GM12878 (cell line): ENCODE results near the gene PRSS2. TPM values are rescaled to one million over a fixed set of nuclear protein-coding genes. Genes with fewer than 3 reads are reported as not detected.

ENCODE experiments used
- ATAC-seq: fragments of 200-7000 bp; cut with Tn5 transposase; 3 replicates; pipeline ENCODE4 v1.9.1; 2020; ENCODE audit warnings: mild to moderate bottlenecking, moderate library complexity
- BruUV-seq: library from RNA; stranded (reverse); fragments of 400-500 nt; replicated peaks from 2 replicates; lab custom pipeline; 2021; lab: Mats Ljungman, UMichigan
- CTCF ChIA-PET: fragments of 300-600 bp; sonication (Branson Sonifier 250); formaldehyde crosslinking; extraction: SDS; loops from one replicate; lab custom pipeline; 2021; ENCODE audit warnings: inconsistent platforms; lab: Yijun Ruan, JAX
- POLR2A ChIA-PET: fragments of 350-600 bp; formaldehyde crosslinking; extraction: SDS; loops from one replicate; lab custom pipeline; 2021; ENCODE audit warnings: inconsistent platforms; lab: Charles Lee
- RAD21 ChIA-PET: fragments of 300-600 bp; sonication (Branson Sonifier 250); formaldehyde crosslinking; loops from one replicate; lab custom pipeline; 2023; ENCODE audit warnings: antibody characterized with exemption; ENCODE audit not compliant: unreplicated experiment; lab: Charles Lee
- SMC1A ChIA-PET: fragments of 300-600 bp; sonication (Branson Sonifier 250); formaldehyde crosslinking; loops from one replicate; lab custom pipeline; 2023; ENCODE audit not compliant: unreplicated experiment, uncharacterized antibody; lab: Charles Lee
- DNase-seq: peaks from one replicate; pipeline ENCODE4 v3.0.0-alpha.2; 2011; ENCODE audit warnings: low read depth, low spot score
- FAIRE-seq: peaks from 3 replicates; lab custom pipeline; 2011; peaks lifted over from hg19 to GRCh38; lab: Jason Lieb, UNC
- H2AFZ ChIP-seq: 2 replicates; pipeline ENCODE4 v1.6.0; 2011; ENCODE audit warnings: low read depth, low read length, control low read depth; ENCODE audit not compliant: control insufficient read depth
- H3K27ac ChIP-seq: 2 replicates; pipeline ENCODE4 v1.5.1; 2011; ENCODE audit warnings: control low read depth; ENCODE audit not compliant: control insufficient read depth, insufficient read depth
- H3K27me3 ChIP-seq, 2 experiments: replicated peaks in 1 of 2; 2 replicates each; pipeline versions ENCODE4 v1.6.0 to v1.6.1; 2011; ENCODE audit warnings: low read length in 1 of 2; ENCODE audit not compliant: control insufficient read depth in 2 of 2, insufficient read depth in 2 of 2
- H3K36me3 ChIP-seq, 2 experiments: 2 replicates each; pipeline ENCODE4 v1.5.1; 2011; ENCODE audit warnings: low read length in 1 of 2; ENCODE audit not compliant: control insufficient read depth in 2 of 2, insufficient read depth in 2 of 2
- H3K4me1 ChIP-seq: 2 replicates; pipeline ENCODE4 v1.6.1; 2011; ENCODE audit warnings: mild to moderate bottlenecking, low read length, moderate library complexity, mixed read lengths; ENCODE audit not compliant: control insufficient read depth, insufficient read depth
- H3K4me2 ChIP-seq: 2 replicates; pipeline ENCODE4 v1.6.0; 2011; ENCODE audit warnings: control low read depth; ENCODE audit not compliant: control insufficient read depth, insufficient read depth
- H3K4me3 ChIP-seq: fragments of 200-600 bp; sonication (generic); 2 replicates; pipeline ENCODE4 v1.5.1; 2016
- H3K79me2 ChIP-seq: 2 replicates; pipeline ENCODE4 v1.6.0; 2011; ENCODE audit warnings: low read length; ENCODE audit not compliant: control insufficient read depth, insufficient read depth
- H3K9ac ChIP-seq: 2 replicates; pipeline ENCODE4 v1.8.0; 2011; ENCODE audit warnings: low read length, control low read depth, mixed read lengths; ENCODE audit not compliant: control insufficient read depth, insufficient read depth
- H3K9me3 ChIP-seq: replicated peaks from 3 replicates; pipeline ENCODE4 v1.5.1; 2011; ENCODE audit warnings: mild to moderate bottlenecking, low read length; ENCODE audit not compliant: control insufficient read depth, insufficient read depth
- H4K20me1 ChIP-seq: 2 replicates; pipeline ENCODE4 v1.6.0; 2011; ENCODE audit not compliant: control insufficient read depth, insufficient read depth
- CREM ChIP-seq: IDR thresholded peaks from 2 replicates; pipeline ENCODE4 v1.6.1; 2014; ENCODE audit warnings: antibody characterized with exemption, low read depth
- EGR1 ChIP-seq, 2 experiments: IDR thresholded peaks; 1 replicate in 1 of 2; 2 replicates in 1 of 2; pipeline ENCODE4 v1.6.1; 2011 to 2012; ENCODE audit warnings: low read depth in 2 of 2, low read length in 2 of 2, borderline replicate concordance in 1 of 2, mild to moderate bottlenecking in 1 of 2, moderate library complexity in 1 of 2
- IKZF2 ChIP-seq, 2 experiments: fragments of 450-650 bp; IDR thresholded peaks; 2 replicates each; pipeline ENCODE4 v1.6.1; 2017; ENCODE audit warnings: mild to moderate bottlenecking in 2 of 2, moderate library complexity in 2 of 2
- MEF2B ChIP-seq: fragments of 450-650 bp; IDR thresholded peaks from 2 replicates; pipeline ENCODE4 v1.6.1; 2018; ENCODE audit warnings: mild to moderate bottlenecking, moderate library complexity; ENCODE audit not compliant: partially characterized antibody, poor library complexity, severe bottlenecking
- MLLT1 ChIP-seq: fragments of 450-650 bp; IDR thresholded peaks from 2 replicates; pipeline ENCODE4 v1.6.1; 2016; ENCODE audit warnings: mild to moderate bottlenecking
- NR2F1 ChIP-seq: fragments of 450-650 bp; conservative IDR thresholded peaks from 2 replicates; pipeline ENCODE4 v1.6.1; 2017; ENCODE audit warnings: mild to moderate bottlenecking
- PML ChIP-seq: IDR thresholded peaks from 2 replicates; pipeline ENCODE4 v1.6.1; 2012; ENCODE audit warnings: low read length, inconsistent platforms
- POLR2A ChIP-seq: IDR thresholded peaks from 2 replicates; pipeline ENCODE4 v1.6.1; 2011; ENCODE audit warnings: low read depth, mild to moderate bottlenecking, low read length
- POLR2AphosphoS5 ChIP-seq: IDR thresholded peaks from 2 replicates; pipeline ENCODE4 v1.6.1; 2011; ENCODE audit warnings: mild to moderate bottlenecking, low read length, inconsistent platforms
- SMAD1 ChIP-seq: fragments of 450-650 bp; IDR thresholded peaks from 2 replicates; pipeline ENCODE4 v1.6.1; 2018; ENCODE audit warnings: mild to moderate bottlenecking, low read depth; ENCODE audit not compliant: partially characterized antibody
- TAF1 ChIP-seq: IDR thresholded peaks from 2 replicates; pipeline ENCODE4 v1.6.1; 2011; ENCODE audit warnings: mild to moderate bottlenecking, low read depth, low read length, borderline replicate concordance
- ZBTB40 ChIP-seq: fragments of 450-650 bp; IDR thresholded peaks from 2 replicates; pipeline ENCODE4 v1.6.1; 2016; ENCODE audit warnings: mild to moderate bottlenecking, moderate library complexity, borderline replicate concordance
- WGBS: methylation state at CpG from one replicate; pipeline ENCODE4 v1.1.6; 2016; ENCODE audit warnings: low lambda C conversion rate; ENCODE audit not compliant: insufficient replicate concordance, insufficient coverage; ENCODE audit errors: missing lambda C conversion rate; 5-methylcytosine and 5-hydroxymethylcytosine counted together
- in situ Hi-C: fragments of 300-500 bp; cut with MboI; formaldehyde crosslinking; loops from 9 replicates; pipeline ENCODE4 v1.14.3; 2018; ENCODE audit warnings: mixed read lengths
- intact Hi-C: fragments of 100-400 bp; cut with micrococcal nuclease; formaldehyde crosslinking; loops from one replicate; pipeline ENCODE4 v1.14.2; 2022; ENCODE audit not compliant: unreplicated experiment
- polyA plus RNA-seq, 11 experiments: library from polyadenylated mRNA; depleted of rRNA in 4 of 11; unstranded in 6 of 11; stranded (reverse) in 5 of 11; fragments of >200 nt; fragmentation: Nextera tagmentation in 4 of 11; fragmentation: Illumina TruSeq in 1 of 11; extraction: Ambion mirVana in 4 of 11; extraction: Trizol in 1 of 11; gene quantifications; 1 replicate in 1 of 11; 2 replicates in 10 of 11; pipeline versions ENCODE4 v1.2.1 to v1.2.3, GENCODE V29; 2011 to 2016; ENCODE audit warnings: inconsistent platforms in 2 of 11, missing spikeins in 2 of 11, low read depth in 1 of 11
- total RNA-seq, 4 experiments: library from RNA; depleted of rRNA in 3 of 4; stranded (reverse); fragments of >200 nt in 3 of 4; fragmentation: Illumina TruSeq in 1 of 4; extraction: Trizol in 1 of 4; gene quantifications; 2 replicates each; pipeline versions ENCODE4 v1.2.1 to v1.2.3, GENCODE V29; 2013 to 2021

Gene PRSS2
- total and polyA plus RNA-seq, 10 of the 15 experiments (the other 5 are each of a cell fraction or from before 2014, with no cell fraction given) = 0.21 to 28.8 (median 0.41) TPM; not detected in 7

DNA sequence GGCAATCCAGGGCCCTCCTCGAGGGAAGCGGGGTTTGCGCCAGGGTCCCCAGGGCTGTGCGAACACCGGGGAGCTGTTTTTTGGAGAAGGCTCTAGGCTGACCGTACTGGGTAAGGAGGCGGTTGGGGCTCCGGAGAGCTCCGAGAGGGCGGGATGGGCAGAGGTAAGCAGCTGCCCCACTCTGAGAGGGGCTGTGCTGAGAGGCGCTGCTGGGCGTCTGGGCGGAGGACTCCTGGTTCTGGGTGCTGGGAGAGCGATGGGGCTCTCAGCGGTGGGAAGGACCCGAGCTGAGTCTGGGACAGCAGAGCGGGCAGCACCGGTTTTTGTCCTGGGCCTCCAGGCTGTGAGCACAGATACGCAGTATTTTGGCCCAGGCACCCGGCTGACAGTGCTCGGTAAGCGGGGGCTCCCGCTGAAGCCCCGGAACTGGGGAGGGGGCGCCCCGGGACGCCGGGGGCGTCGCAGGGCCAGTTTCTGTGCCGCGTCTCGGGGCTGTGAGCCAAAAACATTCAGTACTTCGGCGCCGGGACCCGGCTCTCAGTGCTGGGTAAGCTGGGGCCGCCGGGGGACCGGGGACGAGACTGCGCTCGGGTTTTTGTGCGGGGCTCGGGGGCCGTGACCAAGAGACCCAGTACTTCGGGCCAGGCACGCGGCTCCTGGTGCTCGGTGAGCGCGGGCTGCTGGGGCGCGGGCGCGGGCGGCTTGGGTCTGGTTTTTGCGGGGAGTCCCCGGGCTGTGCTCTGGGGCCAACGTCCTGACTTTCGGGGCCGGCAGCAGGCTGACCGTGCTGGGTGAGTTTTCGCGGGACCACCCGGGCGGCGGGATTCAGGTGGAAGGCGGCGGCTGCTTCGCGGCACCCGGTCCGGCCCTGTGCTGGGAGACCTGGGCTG lies 26.0 kb downstream of the PRSS2 start (continued):
- TF ChIP-seq IKZF2 (IDR thresholded peaks at IDR 0.05) (no peak), MEF2B (no peak)

DNA sequence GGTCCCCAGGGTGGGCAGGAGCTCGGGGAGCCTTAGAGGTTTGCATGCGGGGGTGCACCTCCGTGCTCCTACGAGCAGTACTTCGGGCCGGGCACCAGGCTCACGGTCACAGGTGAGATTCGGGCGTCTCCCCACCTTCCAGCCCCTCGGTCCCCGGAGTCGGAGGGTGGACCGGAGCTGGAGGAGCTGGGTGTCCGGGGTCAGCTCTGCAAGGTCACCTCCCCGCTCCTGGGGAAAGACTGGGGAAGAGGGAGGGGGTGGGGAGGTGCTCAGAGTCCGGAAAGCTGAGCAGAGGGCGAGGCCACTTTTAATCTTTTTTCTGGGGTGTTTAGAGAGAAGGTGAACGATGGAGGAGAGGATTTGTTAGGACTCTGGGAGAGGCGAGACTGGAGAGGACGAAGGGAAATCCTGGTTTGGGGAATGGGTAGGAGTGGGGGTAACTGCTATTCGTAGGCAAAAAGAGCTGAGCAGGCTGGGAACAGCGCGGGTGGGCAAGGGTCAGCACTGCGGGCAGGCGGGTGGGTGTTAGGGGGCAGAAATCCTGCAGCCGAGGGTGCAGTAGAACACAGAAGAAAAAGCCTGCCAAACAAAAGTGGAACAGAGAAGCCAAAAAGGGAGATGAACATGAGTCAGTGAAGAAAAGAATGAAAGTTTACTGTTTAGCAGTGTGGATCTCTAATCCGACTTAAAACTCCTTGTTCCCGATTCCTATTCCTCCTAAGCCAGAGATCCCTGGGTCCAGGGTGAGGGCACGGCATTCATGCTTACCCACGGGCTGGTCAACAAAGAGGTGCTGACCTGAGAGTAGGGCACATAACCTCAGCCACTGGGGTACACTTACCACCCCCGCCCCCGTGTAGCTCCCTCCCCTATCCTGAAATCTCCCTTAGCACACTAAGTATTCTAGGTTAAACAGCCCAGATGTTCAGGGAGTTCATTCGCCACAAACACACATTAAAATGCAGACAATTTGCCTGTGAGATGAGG lies 26.9 kb downstream of the PRSS2 start:
- Histone ChIP-seq H3K79me2 (peaks cover 10% of the 10 kb centered on the region), H3K9me3 (no peaks in the 10 kb centered on the region), H3K27me3 (no peaks in the 10 kb centered on the region), H3K4me2 (peak overlapping the region; percentile 96), H3K9ac (peak overlapping the region; percentile 66), H4K20me1 (no peaks in the 10 kb centered on the region), H3K27ac (peak overlapping the region; percentile 62), H3K36me3 (peaks cover 0 to 2% of the 10 kb centered on the region in 2 experiments; a peak in 2 of 4 replicates), H2AFZ (peak overlapping the region; percentile 66), H3K4me3 (peak overlapping the region; percentile 71), H3K4me1 (peaks cover 6% of the 10 kb centered on the region)
- DNase-seq (no peak), FAIRE-seq (peak; percentile 69), ATAC-seq (peak; percentile 61)
- in situ Hi-C loops (no loop called here), intact Hi-C loops (loop anchor here (1.0 kb wide), 1 partner anchor 11 kb away; no protein-coding TSS in a partner anchor)
- BruUV-seq = TSS peak; percentile 93
- ChIA-PET SMC1A (interaction anchor here (1.5 to 24.6 kb wide), 4 partner anchors 12 to 35 kb away, joined by 6 to 786 read pairs (median 58); no protein-coding TSS in a partner anchor), POLR2A (interaction anchor here (1.1 to 16.4 kb wide), 5 partner anchors 11 to 38 kb away, joined by 3 to 325 read pairs (median 5); no protein-coding TSS in a partner anchor), RAD21 (interaction anchor here (0.7 to 20.4 kb wide), 6 partner anchors 12 to 213 kb away, joined by 3 to 813 read pairs (median 6); partner anchors contain the start of gene PRSS2), CTCF (interaction anchor here (1.1 to 28.6 kb wide), 5 partner anchors 8 to 210 kb away, joined by 4 to 1055 read pairs (median 4); no protein-coding TSS in a partner anchor)
- 1% methylated on average over 32 of the region's 33 CpGs for whole genome bisulfite sequencing
- TF ChIP-seq ZBTB40 = 0 out of 2 replicates have a peak, but pooled peaks have one; percentile 4
- peak in 1 of 2 experiments; percentile 57; a peak in 1 of 3 replicates for TF ChIP-seq EGR1 (IDR thresholded peaks at IDR 0.05; ENCODE audit: borderline replicate concordance in 1 of 2, low read depth in 2 of 2, low read length in 2 of 2)
- peak; percentile 63 for TF ChIP-seq POLR2AphosphoS5
- no peak; the same call in 1 of the 2 replicates for TF ChIP-seq PML
- peak in 1 of 2 experiments; percentile 17; a peak in 2 of 4 replicates for TF ChIP-seq IKZF2 (IDR thresholded peaks at IDR 0.05)
- TF ChIP-seq SMAD1 = peak; percentile 45
- TF ChIP-seq MLLT1 = peak; percentile 94
- TF ChIP-seq NR2F1 = peak; percentile 42
- TF ChIP-seq CREM = no peak
- 0 out of 2 replicates have a peak, but pooled peaks have one; percentile 14 for TF ChIP-seq TAF1
- TF ChIP-seq POLR2A = peak; percentile 38; the same call in 1 of the 2 replicates
